ENCODE results near the gene CDYL2.

The CDYL2 gene

DNA sequence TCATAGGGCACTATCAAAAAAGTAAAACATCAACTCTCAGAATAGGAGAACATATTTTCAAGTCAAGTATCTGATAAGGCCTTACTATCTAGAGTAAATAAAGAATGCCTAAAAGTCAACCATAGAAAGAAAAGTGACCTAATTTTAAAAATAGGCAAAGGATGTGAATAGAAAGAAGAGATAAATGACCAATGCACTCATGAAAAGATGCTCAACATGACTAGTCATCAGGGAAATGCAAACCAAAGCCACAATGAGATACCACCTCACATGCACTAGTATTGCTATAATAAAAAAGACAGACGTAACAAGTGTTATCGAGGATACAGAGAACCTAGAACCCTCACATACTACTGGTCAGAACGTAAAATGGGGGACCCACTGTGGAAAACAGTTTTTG lies 172.8 kb downstream of the CDYL2 start:
- Histone ChIP-seq H3K9me3 (no peaks in the 10 kb centered on the region), H3K27ac (no peak overlapping the region), H3K27me3 (no peaks in the 10 kb centered on the region), H3K4me1 (ENCODE audit: control insufficient read depth in 1 of 2, insufficient read depth in 1 of 2, low read depth in 1 of 2, low read length in 1 of 2) (no peaks in the 10 kb centered on the region), H3K36me3 (no peaks in the 10 kb centered on the region), H3K4me3 (ENCODE audit: low read depth in 1 of 2, low read length in 1 of 2) (no peak overlapping the region)
- TF ChIP-seq, protein P1, sequence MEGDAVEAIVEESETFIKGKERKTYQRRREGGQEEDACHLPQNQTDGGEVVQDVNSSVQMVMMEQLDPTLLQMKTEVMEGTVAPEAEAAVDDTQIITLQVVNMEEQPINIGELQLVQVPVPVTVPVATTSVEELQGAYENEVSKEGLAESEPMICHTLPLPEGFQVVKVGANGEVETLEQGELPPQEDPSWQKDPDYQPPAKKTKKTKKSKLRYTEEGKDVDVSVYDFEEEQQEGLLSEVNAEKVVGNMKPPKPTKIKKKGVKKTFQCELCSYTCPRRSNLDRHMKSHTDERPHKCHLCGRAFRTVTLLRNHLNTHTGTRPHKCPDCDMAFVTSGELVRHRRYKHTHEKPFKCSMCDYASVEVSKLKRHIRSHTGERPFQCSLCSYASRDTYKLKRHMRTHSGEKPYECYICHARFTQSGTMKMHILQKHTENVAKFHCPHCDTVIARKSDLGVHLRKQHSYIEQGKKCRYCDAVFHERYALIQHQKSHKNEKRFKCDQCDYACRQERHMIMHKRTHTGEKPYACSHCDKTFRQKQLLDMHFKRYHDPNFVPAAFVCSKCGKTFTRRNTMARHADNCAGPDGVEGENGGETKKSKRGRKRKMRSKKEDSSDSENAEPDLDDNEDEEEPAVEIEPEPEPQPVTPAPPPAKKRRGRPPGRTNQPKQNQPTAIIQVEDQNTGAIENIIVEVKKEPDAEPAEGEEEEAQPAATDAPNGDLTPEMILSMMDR (IDR thresholded peaks at IDR 0.05): no peak

DNA sequence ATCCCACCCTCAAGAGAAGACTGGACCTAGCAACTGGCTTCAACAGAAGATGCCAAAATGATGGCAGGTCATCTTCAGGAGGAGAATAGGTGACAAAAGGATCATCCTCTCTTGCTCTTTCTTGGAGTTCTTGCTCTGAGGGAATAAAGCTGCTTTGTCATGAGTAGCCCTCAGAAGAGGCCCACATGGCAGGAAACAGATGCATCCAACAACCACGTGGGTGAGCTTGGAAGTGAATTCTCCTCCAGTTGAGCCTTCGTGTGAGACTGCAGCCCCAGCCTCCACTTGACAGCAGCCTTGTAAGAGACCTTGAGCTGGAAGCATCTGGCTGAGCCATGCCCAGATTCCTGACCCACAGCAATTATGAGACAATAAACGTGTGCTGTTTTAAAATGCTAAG lies 176.1 kb downstream of the CDYL2 start:
- Histone ChIP-seq H3K36me3 (no peaks in the 10 kb centered on the region), H3K4me3 (ENCODE audit: low read depth in 1 of 2, low read length in 1 of 2) (no peak overlapping the region), H3K27me3 (no peaks in the 10 kb centered on the region), H3K27ac (no peak overlapping the region), H3K9me3 (no peaks in the 10 kb centered on the region), H3K4me1 (ENCODE audit: control insufficient read depth in 1 of 2, insufficient read depth in 1 of 2, low read depth in 1 of 2, low read length in 1 of 2) (no peaks in the 10 kb centered on the region)
- TF ChIP-seq, protein P1 (IDR thresholded peaks at IDR 0.05): no peak

DNA sequence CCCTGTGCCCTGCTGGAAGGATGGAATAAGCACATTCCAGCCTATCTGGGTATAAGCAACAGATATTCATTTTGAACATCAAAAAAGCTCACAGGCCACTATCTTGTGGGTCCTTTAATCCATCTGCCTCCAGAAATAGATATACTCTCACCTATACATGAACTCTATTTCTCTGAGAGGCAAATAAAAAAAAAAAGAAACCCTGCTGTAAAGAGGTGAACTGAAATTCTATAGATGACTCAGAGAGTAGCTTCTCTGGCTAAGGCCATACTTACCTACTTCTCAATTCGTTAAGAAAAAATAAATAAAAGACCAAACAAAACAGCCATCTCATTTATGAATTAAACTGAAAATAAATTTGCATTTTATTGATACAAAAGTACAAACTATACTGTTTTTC lies 177.3 kb downstream of the CDYL2 start:
- no peak overlapping the region for H3K4me3 ChIP-seq (ENCODE audit: low read depth in 1 of 2, low read length in 1 of 2)
- no peaks in the 10 kb centered on the region for H3K4me1 ChIP-seq (ENCODE audit: control insufficient read depth in 1 of 2, insufficient read depth in 1 of 2, low read depth in 1 of 2, low read length in 1 of 2)
- H3K36me3 ChIP-seq: no peaks in the 10 kb centered on the region
- TF ChIP-seq, protein P1 (IDR thresholded peaks at IDR 0.05): no peak
- H3K27ac ChIP-seq: no peak overlapping the region
- no peaks in the 10 kb centered on the region for H3K27me3 ChIP-seq
- no peaks in the 10 kb centered on the region for H3K9me3 ChIP-seq

DNA sequence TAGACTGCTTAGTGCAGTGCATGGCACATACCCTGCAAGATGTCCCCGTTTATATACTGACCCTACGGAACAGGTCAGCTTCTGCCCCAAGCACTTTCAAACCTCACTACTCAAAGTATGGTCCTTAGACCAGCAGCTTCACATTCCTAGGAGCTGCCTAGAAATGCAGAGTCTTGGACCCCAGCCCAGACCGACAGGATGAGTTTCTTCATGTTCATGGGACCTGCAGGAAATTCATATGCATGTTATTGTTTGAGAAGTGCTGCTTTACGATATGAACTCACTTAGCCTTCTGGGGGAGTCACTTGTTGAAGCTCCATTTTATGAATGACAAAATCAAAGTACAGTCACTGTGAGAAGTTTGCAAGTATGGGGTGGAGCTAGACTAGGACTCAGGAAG lies 181.0 kb downstream of the CDYL2 start:
- Histone ChIP-seq H3K4me1 (ENCODE audit: control insufficient read depth in 1 of 2, insufficient read depth in 1 of 2, low read depth in 1 of 2, low read length in 1 of 2) (no peaks in the 10 kb centered on the region), H3K27me3 (no peaks in the 10 kb centered on the region), H3K9me3 (no peaks in the 10 kb centered on the region), H3K4me3 (ENCODE audit: low read depth in 1 of 2, low read length in 1 of 2) (no peak overlapping the region), H3K36me3 (peaks cover 27% of the 10 kb centered on the region), H3K27ac (no peak overlapping the region)
- TF ChIP-seq, protein P1 (IDR thresholded peaks at IDR 0.05): no peak

DNA sequence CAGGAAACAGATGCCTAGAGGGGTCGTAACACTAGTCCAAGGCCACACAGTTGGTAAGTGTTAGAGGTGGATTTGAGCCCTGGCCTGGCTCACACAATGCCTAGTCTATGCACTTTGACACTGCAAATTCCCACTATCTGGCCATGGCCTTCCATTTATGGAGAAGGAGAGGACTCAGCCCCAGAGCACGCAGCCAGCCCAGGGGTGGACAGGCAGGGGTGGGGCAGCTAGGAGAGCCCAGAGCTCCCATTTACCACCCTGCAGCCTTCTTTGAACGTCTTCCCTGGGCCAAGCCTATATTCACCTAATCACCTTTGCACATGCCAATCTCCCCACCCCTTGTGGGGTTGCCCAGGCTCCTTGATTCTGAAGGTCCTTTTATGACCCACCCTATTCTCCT lies 182.4 kb downstream of the CDYL2 start:
- TF ChIP-seq, protein P1 (IDR thresholded peaks at IDR 0.05): no peak
- H3K27ac ChIP-seq: no peak overlapping the region

More for the DNA sequence above, 182.4 kb downstream of the CDYL2 start:
- no peaks in the 10 kb centered on the region for H3K4me1 ChIP-seq (ENCODE audit: control insufficient read depth in 1 of 2, insufficient read depth in 1 of 2, low read depth in 1 of 2, low read length in 1 of 2)
- no peaks in the 10 kb centered on the region for H3K9me3 ChIP-seq
- H3K27me3 ChIP-seq: no peaks in the 10 kb centered on the region
- no peak overlapping the region for H3K4me3 ChIP-seq (ENCODE audit: low read depth in 1 of 2, low read length in 1 of 2)
- H3K36me3 ChIP-seq: peaks cover 38% of the 10 kb centered on the region
